ENCODE results near the gene GNAO1.

Gene GNAO1

GRCh38 chr16:56341656-56342399 is 150.5 kb downstream of the GNAO1 start:
- Mint-ChIP-seq H3K4me1 (no peaks in the 10 kb centered on the region), H3K36me3 (no peaks in the 10 kb centered on the region), H3K4me3 (no peak overlapping the region), H3K27ac (no peak overlapping the region), H3K27me3 (no peaks in the 10 kb centered on the region), H3K9me3 (no peaks in the 10 kb centered on the region)

DNA sequence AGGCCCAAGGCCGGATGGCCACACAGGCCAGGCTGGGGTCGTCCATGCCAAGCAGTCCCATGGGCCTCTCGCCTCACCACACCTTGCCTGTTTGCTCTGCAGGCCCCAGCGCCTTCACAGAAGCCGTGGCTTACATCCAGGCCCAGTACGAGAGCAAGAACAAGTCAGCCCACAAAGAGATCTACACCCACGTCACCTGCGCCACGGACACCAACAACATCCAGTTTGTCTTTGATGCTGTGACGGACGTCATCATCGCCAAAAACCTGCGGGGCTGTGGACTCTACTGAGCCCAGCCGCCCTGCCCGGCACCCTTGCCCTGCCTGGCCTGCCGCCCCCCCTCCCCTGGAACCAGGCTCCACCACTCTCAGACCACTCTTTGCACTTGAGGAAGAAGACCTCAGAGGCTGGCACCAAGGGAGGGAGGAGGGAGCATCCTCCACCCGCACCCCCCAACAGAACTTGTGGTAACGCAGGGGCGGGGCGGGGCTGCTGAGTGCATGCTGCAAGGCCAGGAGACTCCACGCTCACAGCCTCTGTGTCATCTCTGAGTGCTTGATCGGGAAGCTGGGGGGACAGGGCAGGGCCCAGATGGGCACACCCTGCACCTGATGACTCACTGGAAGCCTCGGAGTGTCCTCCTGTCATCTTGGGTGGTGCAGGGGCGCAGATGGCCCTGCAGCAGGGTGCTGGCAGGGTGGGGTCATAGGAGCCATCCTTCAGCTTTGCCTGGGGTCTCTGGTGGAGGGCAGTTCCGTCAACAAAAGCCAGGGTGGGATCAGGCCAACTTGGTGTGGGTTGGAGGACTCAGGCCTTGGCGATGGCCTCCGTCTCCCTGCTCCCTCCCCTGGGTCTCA is 152.6 kb downstream of the GNAO1 start:
- no peaks in the 10 kb centered on the region for H3K36me3 Mint-ChIP-seq
- H3K9me3 Mint-ChIP-seq = no peaks in the 10 kb centered on the region
- no peaks in the 10 kb centered on the region for H3K27me3 Mint-ChIP-seq
- no peak overlapping the region for H3K4me3 Mint-ChIP-seq
- no peaks in the 10 kb centered on the region for H3K4me1 Mint-ChIP-seq
- H3K27ac Mint-ChIP-seq = no peak overlapping the region

GRCh38 chr16:56344518-56345405 is 153.5 kb downstream of the GNAO1 start:
- H3K27ac Mint-ChIP-seq = no peak overlapping the region
- H3K9me3 Mint-ChIP-seq = no peaks in the 10 kb centered on the region
- H3K4me3 Mint-ChIP-seq = no peak overlapping the region
- H3K4me1 Mint-ChIP-seq = no peaks in the 10 kb centered on the region
- H3K27me3 Mint-ChIP-seq = no peaks in the 10 kb centered on the region
- no peaks in the 10 kb centered on the region for H3K36me3 Mint-ChIP-seq

GRCh38 chr16:56345406-56346050 is 154.2 kb downstream of the GNAO1 start:
- H3K4me3 Mint-ChIP-seq = no peak overlapping the region
- H3K4me1 Mint-ChIP-seq = no peaks in the 10 kb centered on the region
- H3K9me3 Mint-ChIP-seq = no peaks in the 10 kb centered on the region
- H3K27ac Mint-ChIP-seq = no peak overlapping the region
- no peaks in the 10 kb centered on the region for H3K36me3 Mint-ChIP-seq
- no peaks in the 10 kb centered on the region for H3K27me3 Mint-ChIP-seq

- Mint-ChIP-seq H3K27ac (no peak overlapping the region), H3K4me3 (no peak overlapping the region), H3K27me3 (no peaks in the 10 kb centered on the region), H3K4me1 (no peaks in the 10 kb centered on the region), H3K9me3 (no peaks in the 10 kb centered on the region), H3K36me3 (no peaks in the 10 kb centered on the region)
Observed at GRCh38 chr16:56346131-56346890, 155.0 kb downstream of the GNAO1 start.

DNA sequence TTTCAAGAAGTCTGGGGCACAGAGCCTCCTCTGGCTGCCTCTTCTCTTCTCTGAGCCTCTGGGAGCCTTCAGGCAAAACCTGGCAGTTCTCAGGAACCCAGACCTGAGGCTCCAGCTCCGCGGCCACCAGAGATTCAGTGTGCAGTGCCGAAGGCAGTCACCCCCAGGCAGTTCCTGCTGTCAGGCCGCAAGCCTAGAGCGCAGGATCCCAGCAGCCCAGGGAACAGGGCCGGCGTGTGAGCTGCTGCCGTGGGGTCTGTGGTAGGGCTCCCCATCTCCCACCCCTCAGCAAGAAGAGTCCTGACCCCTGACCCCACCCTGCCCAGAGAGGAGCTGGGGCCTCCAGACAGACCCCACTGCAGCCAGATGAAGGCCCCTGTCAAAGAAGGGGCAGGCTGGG is 155.9 kb downstream of the GNAO1 start:
- Mint-ChIP-seq H3K27me3 (no peaks in the 10 kb centered on the region), H3K4me3 (no peak overlapping the region), H3K27ac (no peak overlapping the region), H3K36me3 (no peaks in the 10 kb centered on the region), H3K9me3 (no peaks in the 10 kb centered on the region), H3K4me1 (no peaks in the 10 kb centered on the region)

- no peaks in the 10 kb centered on the region for H3K36me3 Mint-ChIP-seq
- no peaks in the 10 kb centered on the region for H3K27me3 Mint-ChIP-seq
- no peaks in the 10 kb centered on the region for H3K9me3 Mint-ChIP-seq
- H3K27ac Mint-ChIP-seq = no peak overlapping the region
- H3K4me1 Mint-ChIP-seq = no peaks in the 10 kb centered on the region
- no peak overlapping the region for H3K4me3 Mint-ChIP-seq
Observed at GRCh38 chr16:56347670-56348069, 156.4 kb downstream of the GNAO1 start.

DNA sequence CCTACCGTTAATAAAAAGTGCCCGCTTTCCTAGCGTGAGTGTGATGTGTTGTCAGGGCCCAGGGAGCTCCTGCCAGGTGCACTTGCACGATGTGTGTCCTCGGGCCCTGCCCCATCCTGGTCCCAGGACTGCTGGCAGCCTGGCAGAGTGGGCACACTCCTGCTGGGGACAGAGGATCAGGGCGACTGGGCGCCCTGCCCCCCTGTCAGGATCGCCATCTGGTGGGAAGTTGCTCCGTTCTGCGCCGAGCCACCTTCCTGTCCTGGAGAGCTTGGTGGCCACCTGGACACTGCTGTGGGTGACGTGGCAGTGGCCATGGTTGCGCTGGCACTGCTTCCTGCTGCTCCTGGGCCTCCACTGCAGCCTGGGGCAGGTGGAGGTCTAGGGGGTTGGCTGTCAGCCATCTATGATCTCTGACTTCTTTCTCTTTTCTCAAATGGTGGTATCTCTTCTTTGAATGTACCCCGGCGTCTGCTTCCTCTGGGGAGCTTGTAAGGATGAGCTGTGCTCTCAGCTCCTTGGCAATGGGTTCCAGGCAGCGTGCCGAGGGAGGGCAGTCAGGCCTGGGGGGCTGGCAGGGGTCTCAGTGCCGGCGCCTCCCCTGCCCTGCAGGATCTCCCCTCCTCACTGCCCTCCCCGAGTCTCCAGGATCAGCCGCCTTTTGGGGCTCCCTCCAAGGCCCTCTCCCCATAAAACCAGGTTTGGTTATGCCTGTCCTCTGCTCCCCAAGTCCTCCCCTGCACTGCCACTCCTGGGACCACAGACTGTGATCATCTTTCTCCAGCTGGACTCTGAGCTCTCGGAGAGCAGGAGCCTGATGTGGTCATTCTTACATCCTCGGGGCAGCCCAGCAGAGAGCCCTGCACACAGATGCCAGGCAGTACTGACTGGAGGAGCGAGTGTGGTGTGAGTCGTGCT is 157.1 kb downstream of the GNAO1 start:
- Mint-ChIP-seq H3K9me3 (no peaks in the 10 kb centered on the region), H3K36me3 (no peaks in the 10 kb centered on the region), H3K27ac (no peak overlapping the region), H3K4me1 (no peaks in the 10 kb centered on the region), H3K4me3 (no peak overlapping the region), H3K27me3 (no peaks in the 10 kb centered on the region)

GRCh38 chr16:56349086-56349415 is 157.8 kb downstream of the GNAO1 start:
- Mint-ChIP-seq H3K4me1 (no peaks in the 10 kb centered on the region), H3K9me3 (no peaks in the 10 kb centered on the region), H3K36me3 (no peaks in the 10 kb centered on the region), H3K27me3 (no peaks in the 10 kb centered on the region), H3K27ac (no peak overlapping the region), H3K4me3 (no peak overlapping the region)

DNA sequence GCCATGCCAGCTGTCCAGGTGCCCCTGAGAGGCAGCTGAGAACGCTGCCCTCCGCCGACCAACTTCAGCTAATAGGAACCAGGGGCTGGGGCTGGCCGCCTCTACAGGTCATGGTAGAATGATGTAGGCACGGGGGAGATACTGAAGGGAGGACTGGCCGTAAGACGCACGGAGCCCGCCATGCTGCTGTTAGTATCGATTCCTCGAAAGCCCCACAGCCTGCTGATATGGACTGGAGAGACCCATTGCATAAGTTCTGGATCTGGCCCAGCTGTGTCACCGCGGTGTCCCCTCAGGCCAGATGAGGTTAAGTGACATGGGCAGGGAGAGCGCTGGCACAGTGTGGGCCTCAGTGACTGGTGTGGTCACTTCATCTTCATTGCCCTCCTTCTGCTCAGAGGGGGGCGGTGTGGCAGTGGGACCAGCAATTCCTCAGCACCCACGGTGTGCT is 158.4 kb downstream of the GNAO1 start:
- Mint-ChIP-seq H3K9me3 (no peaks in the 10 kb centered on the region), H3K27ac (no peak overlapping the region), H3K27me3 (no peaks in the 10 kb centered on the region), H3K36me3 (no peaks in the 10 kb centered on the region), H3K4me3 (no peak overlapping the region), H3K4me1 (no peaks in the 10 kb centered on the region)

GRCh38 chr16:56350491-56351405 is 159.5 kb downstream of the GNAO1 start:
- Mint-ChIP-seq H3K27ac (no peak overlapping the region), H3K27me3 (no peaks in the 10 kb centered on the region), H3K4me1 (no peaks in the 10 kb centered on the region), H3K36me3 (no peaks in the 10 kb centered on the region), H3K9me3 (no peaks in the 10 kb centered on the region), H3K4me3 (no peak overlapping the region)

- Mint-ChIP-seq H3K4me1 (peaks cover 7% of the 10 kb centered on the region), H3K27ac (no peak overlapping the region), H3K4me3 (no peak overlapping the region), H3K36me3 (no peaks in the 10 kb centered on the region), H3K27me3 (no peaks in the 10 kb centered on the region), H3K9me3 (no peaks in the 10 kb centered on the region)
Observed at GRCh38 chr16:56351481-56351880, 160.2 kb downstream of the GNAO1 start.

DNA sequence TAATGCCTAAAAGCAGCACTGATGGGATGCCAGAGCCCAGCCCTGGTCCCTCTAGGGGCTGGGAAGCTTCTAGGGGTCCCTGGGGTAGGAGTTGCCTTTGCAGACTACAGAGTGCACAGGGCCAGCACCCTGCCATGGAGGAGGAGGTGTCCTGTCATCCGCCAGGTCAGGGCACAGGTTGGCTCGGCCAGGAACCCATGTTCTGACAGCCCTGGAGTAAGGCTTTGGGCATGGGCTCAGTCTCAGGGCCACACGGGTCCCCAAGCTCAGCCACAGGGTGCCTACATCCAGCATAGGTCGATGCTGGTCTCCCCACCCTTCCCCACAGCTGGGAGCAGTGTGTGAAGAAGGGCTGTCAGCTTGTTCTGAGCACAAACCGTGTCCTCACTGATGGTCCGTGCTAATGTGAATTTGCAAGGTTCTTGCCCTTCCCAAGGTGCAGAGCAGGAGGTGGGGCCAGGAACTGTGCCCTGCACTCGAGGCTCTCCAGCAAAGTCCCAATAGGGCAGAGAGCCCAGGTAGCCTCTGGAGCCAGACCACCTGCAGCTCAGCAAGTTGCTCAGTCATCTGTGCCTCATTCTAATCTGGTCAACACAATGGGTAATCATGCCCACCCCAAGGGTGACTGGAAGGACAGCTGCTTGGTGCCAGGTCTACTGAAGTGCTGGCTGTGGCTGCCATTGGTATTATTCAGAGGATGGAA is 161.2 kb downstream of the GNAO1 start:
- H3K4me3 Mint-ChIP-seq = no peak overlapping the region
- H3K4me1 Mint-ChIP-seq = peaks cover 17% of the 10 kb centered on the region
- H3K36me3 Mint-ChIP-seq = no peaks in the 10 kb centered on the region
- no peaks in the 10 kb centered on the region for H3K9me3 Mint-ChIP-seq
- H3K27me3 Mint-ChIP-seq = no peaks in the 10 kb centered on the region
- no peak overlapping the region for H3K27ac Mint-ChIP-seq
